ENCODE results near the gene SLITRK1. TPM values are rescaled to one million over a fixed set of nuclear protein-coding genes. Genes with fewer than 3 reads are reported as not detected.

The SLITRK1 gene
- total RNA-seq, 6 experiments from 2014 or later = not detected

DNA sequence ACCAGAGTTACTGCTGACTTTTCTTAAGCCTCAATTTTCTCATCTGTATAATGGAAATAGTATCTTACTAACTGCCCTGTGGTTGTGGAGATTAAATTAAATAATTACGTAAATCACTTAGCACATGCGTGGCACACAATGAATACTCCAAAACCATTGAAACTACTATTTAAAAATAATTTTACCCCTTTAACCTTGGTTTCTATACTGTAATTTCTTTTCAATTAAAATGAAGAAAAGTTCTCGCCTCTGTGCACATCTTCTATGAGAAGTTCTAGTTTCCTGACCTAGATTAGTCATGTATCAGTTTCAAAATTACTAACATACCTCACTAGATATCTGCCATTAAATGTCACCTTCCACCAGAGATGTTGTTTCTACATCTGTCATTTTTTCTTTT is 5.7 kb downstream of the SLITRK1 start:
- H3K36me3 ChIP-seq = no peaks in the 10 kb centered on the region
- ATAC-seq = no peak
- no peak for DNase-seq
- TF ChIP-seq POLR2A (IDR thresholded peaks at IDR 0.05) (no peak), CTCF (IDR thresholded peaks at IDR 0.05) (no peak)
- no peaks in the 10 kb centered on the region for H3K4me1 ChIP-seq
- intact Hi-C loops (cut with DNase I) = no loop called here
- no peaks in the 10 kb centered on the region for H3K9me3 ChIP-seq
- H3K27me3 ChIP-seq = no peaks in the 10 kb centered on the region
- H3K4me3 ChIP-seq = no peak overlapping the region
- 48% methylated on average over 3 of the region's 3 CpGs for WGBS (ENCODE audit: insufficient coverage, low coverage, low lambda C conversion rate, missing lambda C conversion rate)
- H3K27ac ChIP-seq = no peak overlapping the region

DNA sequence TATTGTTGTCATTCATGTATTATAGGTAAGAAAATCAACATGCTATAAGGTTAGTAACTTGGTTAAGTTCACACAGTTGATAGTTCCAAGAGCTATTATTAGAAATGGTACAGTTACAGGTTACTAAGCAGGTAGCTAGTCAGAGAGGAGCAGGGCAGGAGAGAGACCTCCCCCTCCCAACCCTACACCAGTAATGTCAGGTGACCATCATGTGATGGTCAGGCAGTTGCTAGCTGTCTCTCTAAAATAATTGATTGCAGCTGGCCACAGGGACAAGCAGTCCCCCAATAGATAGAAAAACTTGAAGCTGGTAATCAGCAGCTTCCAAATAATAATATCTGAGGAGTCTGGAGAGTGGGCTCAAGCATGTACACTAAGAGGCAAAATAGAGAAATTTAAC is 14.6 kb downstream of the SLITRK1 start:
- ATAC-seq = no peak
- intact Hi-C loops (cut with DNase I) = no loop called here
- no peak overlapping the region for H3K27ac ChIP-seq
- H3K4me3 ChIP-seq = no peak overlapping the region
- H3K9me3 ChIP-seq = no peaks in the 10 kb centered on the region
- TF ChIP-seq CTCF (IDR thresholded peaks at IDR 0.05) (no peak), POLR2A (IDR thresholded peaks at IDR 0.05) (no peak)
- H3K36me3 ChIP-seq = no peaks in the 10 kb centered on the region
- no peaks in the 10 kb centered on the region for H3K4me1 ChIP-seq
- H3K27me3 ChIP-seq = no peaks in the 10 kb centered on the region
- DNase-seq = no peak

GRCh38 chr13:83865161-83866137 is 16.8 kb downstream of the SLITRK1 start:
- Histone ChIP-seq H3K9me3 (no peaks in the 10 kb centered on the region), H3K36me3 (no peaks in the 10 kb centered on the region), H3K4me1 (no peaks in the 10 kb centered on the region), H3K4me3 (no peak overlapping the region), H3K27me3 (no peaks in the 10 kb centered on the region), H3K27ac (no peak overlapping the region)
- no peak for DNase-seq
- ATAC-seq = no peak
- intact Hi-C loops (cut with DNase I) = no loop called here
- TF ChIP-seq POLR2A (IDR thresholded peaks at IDR 0.05) (no peak), CTCF (IDR thresholded peaks at IDR 0.05) (no peak)
- 36% methylated on average over 5 of the region's 5 CpGs for WGBS (ENCODE audit: insufficient coverage, low coverage, low lambda C conversion rate, missing lambda C conversion rate)

GRCh38 chr13:83853771-83854170 is 28.5 kb downstream of the SLITRK1 start:
- TF ChIP-seq POLR2A (IDR thresholded peaks at IDR 0.05) = no peak
- TF ChIP-seq CTCF (IDR thresholded peaks at IDR 0.05) = no peak
- Histone ChIP-seq H3K27me3 (no peaks in the 10 kb centered on the region), H3K4me3 (no peak overlapping the region), H3K36me3 (no peaks in the 10 kb centered on the region), H3K27ac (no peak overlapping the region), H3K9me3 (no peaks in the 10 kb centered on the region), H3K4me1 (no peaks in the 10 kb centered on the region)
- intact Hi-C loops (cut with DNase I) = no loop called here
- DNase-seq (no peak), ATAC-seq (no peak)
- WGBS (ENCODE audit: insufficient coverage, low coverage, low lambda C conversion rate, missing lambda C conversion rate) = 42% methylated on average over 3 of the region's 3 CpGs

All from right lobe of liver (tissue), 6 donors.